GM12892 (cell line): ENCODE results near the gene CTSW.

Experiments used
- DNase-seq: peaks from one replicate; pipeline ENCODE4 v3.0.0; 2011; ENCODE audit not compliant: insufficient read length
- FAIRE-seq: peaks from 2 replicates; lab custom pipeline; 2011; peaks lifted over from hg19 to GRCh38; lab: Jason Lieb, UNC
- POLR2A ChIP-seq: IDR thresholded peaks from 2 replicates; pipeline ENCODE4 v1.6.1; 2011; ENCODE audit warnings: low read depth, low read length, control low read depth
- POLR2AphosphoS5 ChIP-seq: IDR thresholded peaks from 2 replicates; pipeline ENCODE4 v1.6.1; 2011; ENCODE audit warnings: low read depth, low read length, control low read depth
- TAF1 ChIP-seq: IDR thresholded peaks from 2 replicates; pipeline ENCODE4 v1.6.1; 2011; ENCODE audit warnings: low read depth, mild to moderate bottlenecking, control low read depth, low read length, borderline replicate concordance

CTSW gene

DNA sequence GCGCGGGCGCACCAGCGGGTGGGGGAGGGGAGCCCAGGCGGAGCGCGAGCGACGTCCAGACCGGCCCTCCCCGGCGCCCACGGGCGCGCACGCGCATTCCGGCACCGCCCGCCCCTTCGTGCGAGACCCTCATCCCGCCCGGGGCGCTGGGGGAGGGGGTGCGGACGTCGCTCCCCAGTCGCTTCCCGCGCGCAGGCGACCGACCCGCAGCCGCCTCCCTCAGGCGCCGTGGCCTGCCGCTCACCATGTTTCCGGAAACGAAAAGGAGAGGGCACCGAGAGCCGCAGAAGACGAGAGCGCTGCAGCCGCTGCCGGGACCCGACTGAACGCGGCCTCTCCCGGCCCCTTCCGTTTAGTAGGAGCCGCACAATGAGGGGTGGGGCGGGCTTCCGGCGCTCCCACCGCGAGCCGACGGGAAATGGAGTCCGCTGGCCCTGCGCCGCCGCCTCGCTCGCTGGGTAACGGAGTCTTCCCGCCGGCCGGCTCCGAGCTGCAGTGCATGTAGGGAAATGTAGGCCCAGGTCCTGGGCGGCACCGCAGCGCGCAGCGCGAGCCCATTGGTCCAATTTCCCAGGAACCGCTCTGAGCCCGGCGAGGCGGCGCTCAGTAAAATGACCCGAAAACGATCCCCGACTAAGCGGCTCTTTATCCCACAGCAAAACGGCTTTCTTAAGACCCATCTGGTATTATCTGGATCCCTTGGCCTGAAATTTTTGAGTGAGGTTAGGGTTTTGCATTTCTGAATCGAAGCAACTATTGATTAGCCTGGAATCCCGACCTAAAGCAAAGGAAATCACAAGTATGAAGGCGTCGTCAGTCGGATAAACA lies 21.6 kb upstream of the CTSW start, which contains the start of gene CFL1:
TSS of gene CFL1 (minus strand) at position 328 of the 828 bp plus-strand sequence. CDS start at position 247, 81 bp downstream.
- FAIRE-seq: peak; percentile 92
- TF ChIP-seq TAF1: peak; percentile 95
- peak; percentile 100 for TF ChIP-seq POLR2A
- peak; percentile 99 for TF ChIP-seq POLR2AphosphoS5
- DNase-seq: peak; percentile 78

DNA sequence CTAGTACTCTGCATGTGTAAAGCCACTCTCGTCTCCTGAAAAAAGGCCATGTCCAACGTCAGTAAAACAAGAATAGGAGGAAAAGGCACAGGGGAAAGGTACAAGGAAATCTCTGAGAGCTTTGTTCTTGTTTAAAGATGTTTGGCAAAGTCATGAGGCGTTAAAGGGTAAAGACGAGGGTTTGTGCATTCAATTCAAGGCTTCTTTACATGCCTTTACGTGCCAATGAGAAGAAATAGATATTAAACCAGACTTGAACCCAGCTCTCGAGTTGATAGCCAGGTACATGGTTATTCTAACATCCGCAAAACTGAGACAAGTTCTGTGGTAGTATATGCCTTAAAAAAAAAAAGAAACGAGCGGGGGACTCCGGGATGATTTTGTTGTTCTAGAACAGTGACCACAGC lies 21.0 kb upstream of the CTSW start:
- FAIRE-seq (no peak), DNase-seq (no peak)
- TF ChIP-seq TAF1 (no peak), POLR2AphosphoS5 (no peak)

DNA sequence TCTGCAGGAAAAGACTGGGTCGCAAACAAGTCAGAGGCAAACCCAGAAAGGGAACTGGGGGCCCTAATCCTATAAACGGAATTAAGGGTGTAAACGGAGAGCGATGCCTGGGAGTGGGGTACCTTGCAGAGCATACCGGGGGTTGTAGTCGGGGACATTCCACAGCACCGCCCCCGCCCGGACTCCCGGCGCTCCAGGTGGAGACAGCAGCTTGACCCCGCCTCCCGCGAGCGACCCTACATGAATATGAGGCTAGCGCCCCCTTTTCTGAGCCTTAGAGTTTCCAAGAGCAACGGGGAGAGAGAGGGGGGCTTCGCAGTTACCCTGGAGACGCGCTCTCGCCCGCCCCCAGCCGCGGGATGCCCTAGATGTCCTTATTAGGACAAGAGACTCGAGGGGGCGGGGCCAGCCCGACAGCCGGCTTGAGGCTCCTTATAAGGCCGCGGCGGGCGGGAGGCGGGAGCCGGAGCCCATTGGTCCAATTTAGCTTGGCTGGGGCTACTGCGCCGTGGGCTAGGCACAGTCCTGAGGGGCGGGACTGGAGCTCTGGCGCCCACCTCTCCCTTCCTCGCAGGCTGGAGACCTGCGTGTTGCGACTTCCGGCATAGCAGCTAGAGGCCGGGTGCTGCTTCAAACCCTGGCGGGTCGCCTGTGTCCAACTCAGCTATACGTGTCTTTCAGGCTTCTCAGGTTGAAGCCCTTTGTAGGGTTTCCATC lies 20.4 kb upstream of the CTSW start:
- DNase-seq (peak; percentile 95), FAIRE-seq (peak; percentile 93)
- peak; percentile 95 for TF ChIP-seq POLR2A
- peak; percentile 99 for TF ChIP-seq POLR2AphosphoS5
- peak; percentile 96 for TF ChIP-seq TAF1

DNA sequence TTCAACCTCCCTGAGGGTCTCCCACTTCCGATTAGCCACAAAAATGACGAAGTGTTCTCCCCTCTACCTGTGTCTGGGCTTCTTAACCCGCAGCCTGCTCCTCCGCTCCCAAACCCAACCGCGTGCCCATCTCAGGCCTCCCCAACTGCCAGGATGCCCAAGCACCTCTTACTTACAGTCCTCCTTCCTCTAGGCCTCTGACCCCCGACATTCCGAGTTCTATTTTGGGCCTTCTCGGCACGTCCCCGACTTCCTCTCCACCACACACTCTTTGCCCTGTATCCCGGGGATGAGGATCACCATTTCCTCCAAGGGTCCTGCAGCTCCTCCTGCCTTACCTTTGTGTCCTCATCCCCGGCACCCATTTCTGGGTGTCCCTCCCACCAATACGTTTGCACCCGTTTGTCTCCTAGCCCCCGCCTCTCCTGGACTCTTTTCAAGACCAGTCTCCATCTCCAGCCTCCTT lies 19.8 kb upstream of the CTSW start:
- DNase-seq (no peak), FAIRE-seq (no peak)
- TF ChIP-seq TAF1 (no peak), POLR2AphosphoS5 (peak; percentile 89), POLR2A (peak; percentile 56; the same call in 1 of the 2 replicates)

- FAIRE-seq: no peak
- DNase-seq: peak; percentile 95
- TF ChIP-seq TAF1: peak; percentile 69; the same call in 1 of the 2 replicates
- TF ChIP-seq POLR2A: peak; percentile 69; the same call in 1 of the 2 replicates
- TF ChIP-seq POLR2AphosphoS5: peak; percentile 28; the same call in 1 of the 2 replicates
Observed at GRCh38 chr11:65860278-65861164, 19.1 kb upstream of the CTSW start, which contains the start of gene MUS81. Gene MUS81, plus strand, starts transcription at chr11:65860433. Its CDS starts 321 bp downstream, at chr11:65860754.

DNA sequence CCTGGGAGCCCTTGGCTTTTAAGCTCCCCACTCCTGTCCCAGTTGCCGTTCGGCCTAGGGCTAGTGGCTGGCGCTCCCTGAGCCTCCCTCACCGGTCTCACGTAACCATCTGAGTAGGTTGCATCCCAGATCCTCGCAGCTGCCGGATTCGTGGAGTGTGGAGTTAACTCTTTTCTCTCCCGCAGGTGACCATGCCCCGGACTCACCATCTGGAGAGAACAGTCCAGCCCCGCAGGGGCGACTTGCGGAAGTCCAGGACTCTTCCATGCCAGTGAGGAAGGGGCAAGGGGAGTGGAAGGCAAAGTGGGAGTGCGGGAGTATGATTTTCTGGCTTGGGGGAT lies 18.5 kb upstream of the CTSW start:
- no peak for TF ChIP-seq POLR2A
- TF ChIP-seq POLR2AphosphoS5: no peak
- FAIRE-seq (no peak), DNase-seq (no peak)

GRCh38 chr11:65861533-65862183 lies 18.0 kb upstream of the CTSW start:
- FAIRE-seq (peak; percentile 56), DNase-seq (peak; percentile 7)
- TF ChIP-seq POLR2AphosphoS5: no peak
- TF ChIP-seq POLR2A: no peak
- no peak for TF ChIP-seq TAF1

- no peak for FAIRE-seq
- TF ChIP-seq TAF1: no peak
- TF ChIP-seq POLR2A: no peak
- TF ChIP-seq POLR2AphosphoS5: no peak
- DNase-seq: no peak
Observed at GRCh38 chr11:65862191-65862735, 17.4 kb upstream of the CTSW start.

GRCh38 chr11:65862941-65863888 lies 16.4 kb upstream of the CTSW start:
- no peak for FAIRE-seq
- peak; percentile 48; the same call in 1 of the 2 replicates for TF ChIP-seq POLR2A
- TF ChIP-seq TAF1: no peak
- peak; percentile 21; the same call in 1 of the 2 replicates for TF ChIP-seq POLR2AphosphoS5
- no peak for DNase-seq

DNA sequence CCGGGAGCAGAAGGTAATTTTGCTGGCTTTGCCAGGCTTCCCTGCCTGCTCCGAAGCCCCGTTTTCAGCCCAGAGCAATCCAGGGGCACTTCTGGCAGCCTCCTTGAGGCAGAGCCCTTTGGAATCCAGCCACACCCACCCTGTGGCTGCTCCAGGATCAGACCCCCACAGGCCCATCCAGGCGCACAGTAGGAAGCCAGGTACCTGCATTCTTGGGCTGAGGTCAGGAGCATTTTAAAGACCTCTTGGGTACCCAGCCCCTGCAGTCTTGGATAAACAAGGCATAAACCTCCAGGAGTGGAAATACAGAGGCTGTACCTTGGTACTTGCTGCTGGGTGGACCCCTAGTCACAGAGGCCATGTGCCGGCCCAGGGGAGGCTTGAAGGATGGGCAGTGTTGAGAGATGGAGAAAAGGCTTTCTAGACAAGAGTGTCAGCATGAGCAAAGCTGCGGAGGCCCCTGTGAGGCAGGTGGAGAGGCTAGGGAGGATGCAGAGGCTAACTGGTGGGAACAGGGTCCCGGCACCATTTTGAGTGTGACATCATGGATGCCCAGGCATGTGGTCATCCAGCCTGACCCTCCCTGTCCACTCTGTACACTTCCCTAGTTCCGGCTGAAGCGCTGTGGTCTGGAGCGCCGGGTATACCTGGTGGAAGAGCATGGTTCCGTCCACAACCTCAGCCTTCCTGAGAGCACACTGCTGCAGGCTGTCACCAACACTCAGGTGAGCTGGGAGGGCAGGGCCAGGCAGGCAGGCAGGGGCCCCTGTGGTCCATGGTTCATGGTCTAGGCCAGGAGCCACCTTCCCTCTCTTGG lies 15.5 kb upstream of the CTSW start:
- FAIRE-seq (no peak), DNase-seq (no peak)
- TF ChIP-seq POLR2A: 0 out of 2 replicates have a peak, but pooled peaks have one; percentile 5
- peak; percentile 15; the same call in 1 of the 2 replicates for TF ChIP-seq POLR2AphosphoS5
- TF ChIP-seq TAF1: no peak
